Measurements from ENCODE around the gene ZNF106.

Gene ZNF106

DNA sequence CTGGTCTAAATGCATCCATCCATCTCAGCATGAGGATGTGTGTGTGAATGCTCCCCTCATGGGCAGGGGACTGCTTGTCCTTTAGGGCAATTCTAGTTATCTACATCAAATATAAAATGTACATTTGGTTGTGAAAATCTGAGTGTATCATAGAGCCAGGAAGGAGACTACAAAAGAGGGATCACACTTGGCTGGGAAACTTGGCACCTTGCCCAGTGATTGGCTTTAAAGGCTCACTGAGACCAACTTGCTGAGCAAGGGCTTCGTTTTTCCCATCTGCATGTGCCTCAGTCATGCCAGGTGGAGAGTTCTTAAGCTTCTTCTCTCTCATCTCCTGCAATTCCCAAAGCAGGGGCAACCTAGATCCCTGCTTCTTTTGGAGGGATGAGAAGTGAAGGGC lies 126.4 kb downstream of the ZNF106 start:
- DNase-seq, result no peak

DNA sequence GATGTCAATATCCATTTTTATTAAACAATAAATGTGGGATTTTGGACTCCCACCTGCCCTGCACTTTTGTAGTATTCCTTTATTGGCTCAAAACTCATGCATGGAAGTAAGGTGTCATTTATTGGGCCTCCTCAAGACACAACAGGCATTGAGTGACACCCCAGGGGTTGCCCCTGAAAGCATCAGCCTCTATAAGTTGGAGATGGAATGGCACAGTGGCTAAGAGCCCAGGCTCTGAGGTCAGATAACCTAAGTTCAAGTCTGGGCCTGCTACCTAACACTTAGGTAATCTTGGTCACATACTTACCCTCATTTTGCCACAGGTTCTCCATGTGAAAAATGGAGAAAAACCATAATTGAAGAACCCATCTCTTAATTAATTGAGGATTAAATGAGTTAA lies 127.0 kb downstream of the ZNF106 start:
- no peak for DNase-seq

DNA sequence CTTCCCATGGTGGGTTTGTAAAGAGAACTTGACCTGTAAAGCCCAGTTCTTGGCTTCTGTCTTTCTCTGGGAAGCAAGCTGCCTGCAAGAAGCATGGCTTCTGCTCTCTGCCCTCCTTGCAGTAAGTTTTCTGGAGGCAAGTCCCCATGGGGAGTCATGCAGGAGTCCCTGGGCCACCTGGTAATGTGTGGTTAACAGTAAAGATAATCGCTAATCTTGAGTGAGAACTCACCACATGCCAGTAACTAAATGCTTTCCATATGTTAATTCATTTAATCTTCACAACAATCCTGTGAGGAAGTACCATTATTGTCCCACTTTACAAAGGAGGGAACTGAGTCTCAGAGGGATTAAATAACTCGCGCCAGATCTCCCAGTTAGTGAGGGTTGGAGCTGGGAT lies 127.5 kb downstream of the ZNF106 start:
- DNase-seq, result no peak

Data from activated gamma-delta T cell treated with Interleukin-2 at 50 U/mL for 16 hours (primary cell).